ENCODE measurements around the gene RARRES1. TPM values are rescaled to one million over a fixed set of nuclear protein-coding genes. Genes with fewer than 3 reads are reported as not detected.

The RARRES1 gene
- polyA plus RNA-seq, 2 of the 4 experiments (the other 2 are of a cell fraction), result 10.9 to 33.4 TPM

- no peak for DNase-seq (ENCODE audit: low read depth in 1 of 2, low spot score in 1 of 2)
- Histone ChIP-seq H3K4me2 (no peak overlapping the region), H3K9me3 (0 out of 3 replicates have a peak, but pooled peaks cover 6% of the 10 kb centered on the region), H3K4me3 (no peak overlapping the region), H3K4me1 (peaks cover 16% of the 10 kb centered on the region), H3K27ac (peak overlapping the region in 1 of 2 experiments; percentile 1; a peak in 2 of 6 replicates)
- peak in 1 of 2 experiments; percentile 46; a peak in 1 of 6 replicates for ATAC-seq
- no peak for FAIRE-seq
- ChIA-PET POLR2A (no interaction called here), CTCF (interaction anchor here (1.0 to 5.1 kb wide), 4 partner anchors 8 to 242 kb away, joined by 3 to 26 read pairs (median 4); no protein-coding TSS in a partner anchor)
- 59% methylated on average over 2 of the region's 2 CpGs for WGBS (ENCODE audit: missing lambda C conversion rate)
- no peak for TF ChIP-seq REST (IDR thresholded peaks at IDR 0.05)
- TF ChIP-seq NPAS2 (CRISPR knock-in tag; IDR thresholded peaks at IDR 0.05; ENCODE audit: borderline replicate concordance), result no peak
- no peak for TF ChIP-seq SREBF2 (IDR thresholded peaks at IDR 0.05)
- no peak for TF ChIP-seq MAFK (IDR thresholded peaks at IDR 0.05; ENCODE audit: partially characterized antibody)
- TF ChIP-seq CHD2 (IDR thresholded peaks at IDR 0.05; ENCODE audit: low read length, partially characterized antibody), result no peak
- TF ChIP-seq MAX (IDR thresholded peaks at IDR 0.05), result no peak
- TF ChIP-seq BHLHE40 (IDR thresholded peaks at IDR 0.05; ENCODE audit: low read depth, low read length), result no peak
- no peak for TF ChIP-seq E2F6 (IDR thresholded peaks at IDR 0.05; ENCODE audit: borderline replicate concordance, low read depth)
- TF ChIP-seq MAZ (IDR thresholded peaks at IDR 0.05; ENCODE audit: borderline replicate concordance, low read depth, low read length), result no peak
- no peak for TF ChIP-seq CEBPB (IDR thresholded peaks at IDR 0.05)
- no peak for TF ChIP-seq CBX8 (IDR thresholded peaks at IDR 0.05)
- no peak for TF ChIP-seq ELK1 (IDR thresholded peaks at IDR 0.05; ENCODE audit: low read depth, low read length)
- no peak for TF ChIP-seq KDM1A (IDR thresholded peaks at IDR 0.05; ENCODE audit: low read depth)
- no peak for TF ChIP-seq HES2 (IDR thresholded peaks at IDR 0.05)
Measured at GRCh38 chr3:158781191-158781590, 48.9 kb upstream of the RARRES1 start.

- no peak overlapping the region; a peak in 1 of 6 replicates for H3K27ac ChIP-seq
- H3K4me1 ChIP-seq, result peaks cover 19% of the 10 kb centered on the region
- ChIA-PET CTCF (interaction anchor here (1.0 to 5.1 kb wide), 5 partner anchors 9 to 241 kb away, joined by 3 to 26 read pairs (median 4); no protein-coding TSS in a partner anchor), POLR2A (no interaction called here)
- no peak overlapping the region for H3K4me3 ChIP-seq
- DNase-seq (ENCODE audit: low read depth in 1 of 2, low spot score in 1 of 2), result no peak
- 0 out of 3 replicates have a peak, but pooled peaks cover 1% of the 10 kb centered on the region for H3K9me3 ChIP-seq
- ATAC-seq, result no peak
- TF ChIP-seq HEYL (CRISPR knock-in tag; IDR thresholded peaks at IDR 0.05) (no peak), MAFK (IDR thresholded peaks at IDR 0.05; ENCODE audit: partially characterized antibody) (no peak)
- WGBS (ENCODE audit: missing lambda C conversion rate), result 93% methylated on average over 1 of the region's 1 CpG
- no peak for FAIRE-seq
- H3K4me2 ChIP-seq, result no peak overlapping the region
Measured at GRCh38 chr3:158780766-158781165, 48.5 kb upstream of the RARRES1 start.

- TF ChIP-seq CHD4 (IDR thresholded peaks at IDR 0.05; ENCODE audit: borderline replicate concordance) (no peak), POLR2AphosphoS2 (conservative IDR thresholded peaks at IDR 0.05; ENCODE audit: low read length) (no peak), PBX3 (IDR thresholded peaks at IDR 0.05) (no peak), TFCP2L1 (CRISPR knock-in tag; IDR thresholded peaks at IDR 0.05) (no peak), EP300 (IDR thresholded peaks at IDR 0.05) (no peak), CTCF (IDR thresholded peaks at IDR 0.05) (no peak), MAX (IDR thresholded peaks at IDR 0.05) (no peak)
- peaks cover 37% of the 10 kb centered on the region for H3K4me1 ChIP-seq
- FAIRE-seq, result no peak
- POLR2A ChIA-PET, result interaction anchor here (0.6 kb wide), 1 partner anchor 133 kb away, joined by 4 read pairs; the partner anchor contains the start of gene GFM1
- CTCF ChIA-PET, result interaction anchor here (0.8 to 5.1 kb wide), 10 partner anchors 12 to 238 kb away, joined by 3 to 26 read pairs (median 4); no protein-coding TSS in a partner anchor
- no peak for ATAC-seq
- no peak for DNase-seq (ENCODE audit: low read depth in 1 of 2, low spot score in 1 of 2)
- H3K9me3 ChIP-seq, result no peaks in the 10 kb centered on the region
- no peak overlapping the region for H3K4me3 ChIP-seq
- 82% methylated on average over 3 of the region's 3 CpGs for WGBS (ENCODE audit: missing lambda C conversion rate)
- no peak overlapping the region for H3K4me2 ChIP-seq
- H3K27ac ChIP-seq, result peak overlapping the region in 1 of 2 experiments; percentile 21; a peak in 2 of 6 replicates
Measured at GRCh38 chr3:158777161-158777873, 45.1 kb upstream of the RARRES1 start.
